ENCODE measurements around the gene C1QTNF8.

GRCh38 chr16:1082952-1083675 is 12.9 kb downstream of the C1QTNF8 start:
- TF ChIP-seq CTCF (IDR thresholded peaks at IDR 0.05; ENCODE audit: insufficient read depth, low read depth, low read length) (no peak), EZH2 (IDR thresholded peaks at IDR 0.05; ENCODE audit: insufficient read depth, low read length) (peak; percentile 24)

Measured in astrocyte (in vitro differentiated cells and primary cell).